ENCODE measurements around the gene CRX. TPM values are rescaled to one million over a fixed set of nuclear protein-coding genes. Genes with fewer than 3 reads are reported as not detected.
"Not testable (repeated sequence)": the region's sequence is repeated elsewhere in the genome, so short reads cannot be mapped to it uniquely, and the experiment has no call there.

CRX gene
- total RNA-seq, 1 donor = not detected

- DNase-seq (ENCODE audit: low read depth) = no peak
- H3K4me3 ChIP-seq (ENCODE audit: low read depth, low read length) = no peak overlapping the region
- no peak for TF ChIP-seq CTCF (IDR thresholded peaks at IDR 0.05; ENCODE audit: insufficient read depth, low read depth, low read length)
Measured at GRCh38 chr19:47861630-47862029, 39.9 kb downstream of the CRX start.

GRCh38 chr19:47863514-47863936, 41.8 kb downstream of the CRX start:
- peak; percentile 60 for DNase-seq (ENCODE audit: low read depth)
- peak; percentile 98 for TF ChIP-seq CTCF (IDR thresholded peaks at IDR 0.05; ENCODE audit: insufficient read depth, low read depth, low read length)
- no peak overlapping the region for H3K4me3 ChIP-seq (ENCODE audit: low read depth, low read length)

GRCh38 chr19:47865166-47865565, 43.4 kb downstream of the CRX start:
- no peak for DNase-seq (ENCODE audit: low read depth)
- no peak for TF ChIP-seq CTCF (IDR thresholded peaks at IDR 0.05; ENCODE audit: insufficient read depth, low read depth, low read length)
- H3K4me3 ChIP-seq (ENCODE audit: low read depth, low read length) = no peak overlapping the region

GRCh38 chr19:47878906-47879305, 57.2 kb downstream of the CRX start:
- DNase-seq (ENCODE audit: low read depth) = no peak
- TF ChIP-seq CTCF (IDR thresholded peaks at IDR 0.05; ENCODE audit: insufficient read depth, low read depth, low read length) = no peak

GRCh38 chr19:47879385-47879784, 57.6 kb downstream of the CRX start:
- DNase-seq (ENCODE audit: low read depth); H3K4me3 ChIP-seq (ENCODE audit: low read depth, low read length): not testable (repeated sequence)

More at GRCh38 chr19:47878906-47879305, 57.2 kb downstream of the CRX start:
- H3K4me3 ChIP-seq (ENCODE audit: low read depth, low read length) = no peak overlapping the region

GRCh38 chr19:47881757-47882156, 60.0 kb downstream of the CRX start:
- H3K4me3 ChIP-seq (ENCODE audit: low read depth, low read length) = no peak overlapping the region
- DNase-seq (ENCODE audit: low read depth) = no peak
- TF ChIP-seq CTCF (IDR thresholded peaks at IDR 0.05; ENCODE audit: insufficient read depth, low read depth, low read length) = no peak

- no peak for DNase-seq (ENCODE audit: low read depth)
- no peak for TF ChIP-seq CTCF (IDR thresholded peaks at IDR 0.05; ENCODE audit: insufficient read depth, low read depth, low read length)
- H3K4me3 ChIP-seq (ENCODE audit: low read depth, low read length) = no peak overlapping the region
Measured at GRCh38 chr19:47882890-47883289, 61.2 kb downstream of the CRX start.
